ENCODE results near the gene INCENP. TPM values are rescaled to one million over a fixed set of nuclear protein-coding genes. Genes with fewer than 3 reads are reported as not detected.

Gene INCENP
- total and polyA plus RNA-seq, 10 donors = 1.8 to 32.4 (median 22.7) TPM

GRCh38 chr11:62088331-62088933, 35.4 kb upstream of the INCENP start:
- H3K4me3 ChIP-seq = no peak overlapping the region
- H3K27me3 ChIP-seq (replicated peaks in 1 of 7) = no peaks in the 10 kb centered on the region
- intact Hi-C loops (cut with DNase I; ENCODE audit: low total_unique reads) = no loop called here
- H3K27ac ChIP-seq = no peak overlapping the region
- no peaks in the 10 kb centered on the region for H3K4me1 ChIP-seq
- no peak for TF ChIP-seq POLR2A (IDR thresholded peaks at IDR 0.05)
- TF ChIP-seq CTCF (IDR thresholded peaks at IDR 0.05 in 8 of 11, conservative IDR thresholded peaks at IDR 0.05 in 3 of 11) = no peak
- no peak for TF ChIP-seq POLR2AphosphoS5 (IDR thresholded peaks at IDR 0.05)
- WGBS, 5 donors = 49 to 72% (median 65%) methylated on average over 1 of the region's 1 CpG
- no peaks in the 10 kb centered on the region for H3K36me3 ChIP-seq
- peaks cover 0 to 37% (median 30%) of the 10 kb centered on the region in 8 donors for H3K9me3 ChIP-seq
- no peak for DNase-seq

GRCh38 chr11:62103141-62103540, 20.7 kb upstream of the INCENP start:
- Histone ChIP-seq H3K27me3 (replicated peaks in 1 of 7) (no peaks in the 10 kb centered on the region), H3K9me3 (peaks cover 0 to 5% (median 0%) of the 10 kb centered on the region in 8 donors), H3K36me3 (no peaks in the 10 kb centered on the region), H3K4me1 (peaks cover 5 to 34% (median 15%) of the 10 kb centered on the region in 6 donors), H3K4me3 (no peak overlapping the region), H3K27ac (peak overlapping the region in 2 of 8 donors; percentile 77 to 78)
- TF ChIP-seq POLR2AphosphoS5 (IDR thresholded peaks at IDR 0.05) = no peak
- no peak for DNase-seq
- intact Hi-C loops (cut with DNase I; ENCODE audit: low total_unique reads) = loop anchor here (10.0 kb wide), 1 partner anchor 228 kb away; no protein-coding TSS in a partner anchor

- WGBS, 5 donors = 49 to 69% (median 51%) methylated on average over 3 of the region's 3 CpGs
- H3K36me3 ChIP-seq = no peaks in the 10 kb centered on the region
- no peak overlapping the region for H3K4me3 ChIP-seq
- H3K4me1 ChIP-seq = peaks cover 5 to 35% (median 18%) of the 10 kb centered on the region in 6 donors
- H3K27me3 ChIP-seq (replicated peaks in 1 of 7) = no peaks in the 10 kb centered on the region
- TF ChIP-seq CTCF (IDR thresholded peaks at IDR 0.05 in 8 of 11, conservative IDR thresholded peaks at IDR 0.05 in 3 of 11) = no peak
- no peak for TF ChIP-seq POLR2AphosphoS5 (IDR thresholded peaks at IDR 0.05)
- TF ChIP-seq POLR2A (IDR thresholded peaks at IDR 0.05) = no peak
- H3K27ac ChIP-seq = peak overlapping the region in 4 of 8 donors; percentile 50 to 78 (median 68)
- peaks cover 0 to 5% (median 0%) of the 10 kb centered on the region in 8 donors for H3K9me3 ChIP-seq
- no peak for DNase-seq
- intact Hi-C loops (cut with DNase I; ENCODE audit: low total_unique reads) = loop anchor here (10.0 kb wide), 1 partner anchor 229 kb away; no protein-coding TSS in a partner anchor
Measured at GRCh38 chr11:62103986-62104385, 19.8 kb upstream of the INCENP start.

- intact Hi-C loops (cut with DNase I; ENCODE audit: low total_unique reads) = loop anchor here (5.0 to 10.0 kb wide), 2 partner anchors 230 to 308 kb away; no protein-coding TSS in a partner anchor
- H3K27ac ChIP-seq = peak overlapping the region; percentile 8 to 82 (median 72)
- 21 to 29% (median 28%) methylated on average over 11 of the region's 11 CpGs for WGBS, 5 donors
Measured at GRCh38 chr11:62104816-62105653, 18.8 kb upstream of the INCENP start.

More at GRCh38 chr11:62104816-62105653, 18.8 kb upstream of the INCENP start:
- H3K27me3 ChIP-seq (replicated peaks in 1 of 7) = no peaks in the 10 kb centered on the region
- peaks cover 0 to 5% (median 0%) of the 10 kb centered on the region in 8 donors for H3K9me3 ChIP-seq
- H3K4me1 ChIP-seq = peaks cover 5 to 35% (median 21%) of the 10 kb centered on the region in 6 donors
- peak in 1 of 3 donors; percentile 44 for TF ChIP-seq POLR2AphosphoS5 (IDR thresholded peaks at IDR 0.05)
- no peak for TF ChIP-seq CTCF (IDR thresholded peaks at IDR 0.05 in 8 of 11, conservative IDR thresholded peaks at IDR 0.05 in 3 of 11)
- no peaks in the 10 kb centered on the region for H3K36me3 ChIP-seq
- DNase-seq = no peak
- peak overlapping the region in 3 of 8 donors; percentile 10 to 56 (median 22) for H3K4me3 ChIP-seq

Data from spleen (tissue), 11 donors.